Activated CD4-positive, alpha-beta T cell treated with anti-CD3 and anti-CD28 coated beads, Interleukin-2, amount 10 ng/mL, durations not matched to agents 7 days and 5 days (primary cell): Measurements from ENCODE around the gene FSTL1. TPM values are rescaled to one million over a fixed set of nuclear protein-coding genes. Genes with fewer than 3 reads are reported as not detected.
A peak's percentile ranks its signal among the peaks of the same experiment; 100 is the strongest.

Source experiments
- CTCF ChIA-PET: fragments of 350-600 bp; sonication (Branson Sonifier 250); formaldehyde crosslinking; loops from one replicate; lab custom pipeline; 2021; ENCODE audit warnings: antibody characterized with exemption; lab: Charles Lee
- POLR2A ChIA-PET: fragments of 350-600 bp; sonication (Branson Sonifier 250); formaldehyde crosslinking; loops from one replicate; lab custom pipeline; 2021; ENCODE audit warnings: antibody characterized with exemption; lab: Charles Lee
- DNase-seq: peaks from one replicate; pipeline ENCODE4 v3.0.0-alpha.2; 2020
- H3K27ac Mint-ChIP-seq: one replicate; pipeline ENCODE4 v1.8.0; 2021; ENCODE audit warnings: mild to moderate bottlenecking, moderate library complexity, mixed read lengths
- H3K27me3 Mint-ChIP-seq: one replicate; pipeline ENCODE4 v1.8.0; 2021; ENCODE audit warnings: mixed read lengths
- H3K36me3 Mint-ChIP-seq: one replicate; pipeline ENCODE4 v1.8.0; 2021; ENCODE audit warnings: low read depth, mixed read lengths
- H3K4me1 Mint-ChIP-seq: one replicate; pipeline ENCODE4 v1.8.0; 2021; ENCODE audit warnings: mixed read lengths
- H3K4me3 Mint-ChIP-seq: one replicate; pipeline ENCODE4 v1.8.0; 2021; ENCODE audit warnings: mild to moderate bottlenecking, moderate library complexity, mixed read lengths
- H3K9me3 Mint-ChIP-seq: one replicate; pipeline ENCODE4 v1.8.0; 2021; ENCODE audit warnings: mixed read lengths
- total RNA-seq, 2 experiments: library from RNA; stranded (reverse); gene quantifications; one replicate each; pipeline ENCODE4 v1.2.3, GENCODE V29; 2021

Gene FSTL1, protein sequence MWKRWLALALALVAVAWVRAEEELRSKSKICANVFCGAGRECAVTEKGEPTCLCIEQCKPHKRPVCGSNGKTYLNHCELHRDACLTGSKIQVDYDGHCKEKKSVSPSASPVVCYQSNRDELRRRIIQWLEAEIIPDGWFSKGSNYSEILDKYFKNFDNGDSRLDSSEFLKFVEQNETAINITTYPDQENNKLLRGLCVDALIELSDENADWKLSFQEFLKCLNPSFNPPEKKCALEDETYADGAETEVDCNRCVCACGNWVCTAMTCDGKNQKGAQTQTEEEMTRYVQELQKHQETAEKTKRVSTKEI
- under 1 TPM; 0.35 to 0.37 TPM for total RNA-seq

DNA sequence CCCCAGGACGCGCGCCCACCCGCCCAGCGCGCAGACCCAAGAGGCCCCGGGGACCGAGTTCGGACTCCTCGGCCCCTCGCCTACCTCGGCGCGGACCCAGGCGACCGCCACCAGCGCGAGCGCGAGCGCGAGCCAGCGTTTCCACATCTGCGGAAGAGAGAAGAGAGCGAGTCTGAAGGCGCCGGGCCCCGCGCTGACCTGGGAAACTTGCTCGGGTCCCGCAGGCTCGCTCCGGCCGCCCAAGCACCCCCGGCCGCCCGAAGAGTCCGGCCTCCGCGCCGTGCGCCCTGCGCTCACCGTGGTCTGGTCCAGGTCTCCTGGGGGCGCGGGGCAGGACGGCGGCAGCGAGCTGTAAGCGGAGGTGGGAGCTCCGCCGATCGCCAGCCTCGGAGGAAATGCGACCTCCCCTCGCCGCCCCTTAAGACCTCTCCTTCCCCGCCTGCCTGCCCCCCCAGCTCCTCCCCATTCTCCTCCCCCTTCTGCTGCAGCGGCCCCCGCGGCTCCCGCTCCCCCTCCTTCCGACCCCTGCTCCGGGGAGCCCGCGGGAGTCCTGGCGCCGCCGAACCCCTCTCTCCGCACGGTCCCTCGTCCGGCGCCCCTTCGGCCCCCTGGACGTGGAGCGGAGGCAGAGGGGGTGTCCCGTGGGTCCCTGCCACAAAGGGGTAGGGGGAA, at the start of gene FSTL1:
Gene FSTL1, minus strand, starts transcription at position 393 of the 672 bp plus-strand sequence. Its CDS starts 246 bp downstream, at position 147.
- peak; percentile 8 for DNase-seq
- Mint-ChIP-seq H3K36me3 (peaks cover 1% of the 10 kb centered on the region), H3K9me3 (peaks cover 2% of the 10 kb centered on the region), H3K4me1 (peaks cover 10% of the 10 kb centered on the region), H3K27me3 (peaks cover 60% of the 10 kb centered on the region), H3K4me3 (peak within 1 kb of the TSS; percentile 72), H3K27ac (no peak within 1 kb of the TSS)
- ChIA-PET CTCF (no interaction called here), POLR2A (no interaction called here)

DNA sequence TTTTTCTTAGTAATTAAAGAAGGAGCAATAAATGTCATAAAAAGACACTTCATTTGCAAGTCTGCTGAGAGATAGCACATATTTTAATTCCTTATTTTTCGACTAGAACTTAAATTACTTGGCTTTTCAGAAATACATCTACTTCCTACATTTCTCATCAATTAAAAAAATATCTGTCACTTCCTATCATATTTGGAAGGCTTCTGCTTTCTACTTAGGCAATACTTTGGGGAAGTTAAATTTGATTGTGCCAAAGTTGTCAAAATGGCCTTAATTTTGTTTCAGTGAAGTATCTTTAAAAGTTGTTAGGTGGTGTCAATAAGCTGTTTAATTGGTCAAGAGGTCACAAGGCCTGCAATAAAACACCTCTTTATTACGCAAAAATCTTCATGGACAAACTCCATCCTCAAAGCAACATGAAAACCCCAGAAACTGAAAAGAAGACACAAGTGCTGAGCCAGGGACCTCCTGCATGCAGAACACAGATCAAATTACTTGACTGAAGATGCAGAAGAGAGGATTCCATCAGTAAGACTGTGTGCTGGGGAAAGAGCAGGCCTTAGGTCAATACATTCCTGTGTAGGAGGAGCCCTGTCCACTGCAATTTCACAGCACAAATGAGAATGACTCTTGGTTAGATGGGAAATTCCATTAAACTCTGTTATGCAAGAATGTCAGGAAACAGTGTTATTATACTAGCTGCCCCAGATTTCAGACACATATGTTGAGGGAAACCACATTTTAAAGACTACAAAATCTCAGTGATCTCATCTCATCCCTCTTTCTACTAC, 48.0 kb upstream of the FSTL1 start:
- H3K36me3 Mint-ChIP-seq = peaks cover 2% of the 10 kb centered on the region
- no peak overlapping the region for H3K27ac Mint-ChIP-seq
- no peaks in the 10 kb centered on the region for H3K4me1 Mint-ChIP-seq
- peaks cover 9% of the 10 kb centered on the region for H3K9me3 Mint-ChIP-seq
- CTCF ChIA-PET = no interaction called here
- no peak overlapping the region for H3K4me3 Mint-ChIP-seq
- POLR2A ChIA-PET = no interaction called here
- no peak for DNase-seq
- peaks cover 7% of the 10 kb centered on the region for H3K27me3 Mint-ChIP-seq

DNA sequence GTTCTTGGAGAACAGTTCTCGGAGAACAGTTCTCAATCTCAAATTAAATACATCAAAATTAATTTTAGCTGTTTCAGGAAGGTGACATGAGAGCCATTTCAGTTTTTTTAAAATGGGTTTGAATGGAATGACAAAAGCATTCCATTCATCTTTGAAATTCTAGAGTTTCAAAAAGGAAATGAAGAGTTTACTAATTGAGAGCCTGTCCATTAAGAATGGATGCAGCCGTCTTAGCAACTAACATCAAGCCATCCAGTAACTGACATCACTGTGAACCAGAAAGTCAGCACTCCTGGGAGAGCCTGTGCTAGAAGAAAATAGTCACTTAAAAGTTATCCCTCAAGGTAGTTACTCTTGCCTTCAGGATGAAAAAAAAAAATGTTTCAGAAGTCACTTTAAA, 47.0 kb upstream of the FSTL1 start:
- Mint-ChIP-seq H3K27me3 (peaks cover 7% of the 10 kb centered on the region), H3K36me3 (peaks cover 2% of the 10 kb centered on the region), H3K9me3 (peaks cover 9% of the 10 kb centered on the region), H3K4me1 (no peaks in the 10 kb centered on the region), H3K27ac (no peak overlapping the region), H3K4me3 (no peak overlapping the region)
- CTCF ChIA-PET = no interaction called here
- DNase-seq = no peak
- POLR2A ChIA-PET = no interaction called here

DNA sequence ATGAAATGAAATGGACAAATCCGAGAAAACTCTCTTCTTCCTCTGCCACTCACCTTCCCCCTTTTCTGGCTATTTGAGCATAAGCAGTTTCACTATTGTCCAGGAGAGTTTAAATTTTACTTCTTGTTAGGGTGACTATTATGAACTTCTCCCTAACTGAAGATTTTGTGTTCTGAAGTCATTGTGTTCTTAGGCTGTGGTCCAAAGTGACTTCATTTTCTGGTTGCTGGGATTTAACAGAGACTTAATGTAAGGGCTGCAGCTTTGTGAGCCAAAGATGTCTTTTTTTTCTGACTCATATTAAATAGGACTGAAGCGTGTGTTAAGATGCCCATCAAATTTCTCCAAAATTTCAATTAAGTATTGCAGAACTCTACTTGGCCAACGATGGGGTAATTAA, 46.5 kb upstream of the FSTL1 start:
- POLR2A ChIA-PET = no interaction called here
- Mint-ChIP-seq H3K4me1 (no peaks in the 10 kb centered on the region), H3K27me3 (peaks cover 7% of the 10 kb centered on the region), H3K9me3 (peaks cover 9% of the 10 kb centered on the region), H3K27ac (no peak overlapping the region), H3K4me3 (no peak overlapping the region), H3K36me3 (peaks cover 2% of the 10 kb centered on the region)
- no peak for DNase-seq
- CTCF ChIA-PET = no interaction called here

DNA sequence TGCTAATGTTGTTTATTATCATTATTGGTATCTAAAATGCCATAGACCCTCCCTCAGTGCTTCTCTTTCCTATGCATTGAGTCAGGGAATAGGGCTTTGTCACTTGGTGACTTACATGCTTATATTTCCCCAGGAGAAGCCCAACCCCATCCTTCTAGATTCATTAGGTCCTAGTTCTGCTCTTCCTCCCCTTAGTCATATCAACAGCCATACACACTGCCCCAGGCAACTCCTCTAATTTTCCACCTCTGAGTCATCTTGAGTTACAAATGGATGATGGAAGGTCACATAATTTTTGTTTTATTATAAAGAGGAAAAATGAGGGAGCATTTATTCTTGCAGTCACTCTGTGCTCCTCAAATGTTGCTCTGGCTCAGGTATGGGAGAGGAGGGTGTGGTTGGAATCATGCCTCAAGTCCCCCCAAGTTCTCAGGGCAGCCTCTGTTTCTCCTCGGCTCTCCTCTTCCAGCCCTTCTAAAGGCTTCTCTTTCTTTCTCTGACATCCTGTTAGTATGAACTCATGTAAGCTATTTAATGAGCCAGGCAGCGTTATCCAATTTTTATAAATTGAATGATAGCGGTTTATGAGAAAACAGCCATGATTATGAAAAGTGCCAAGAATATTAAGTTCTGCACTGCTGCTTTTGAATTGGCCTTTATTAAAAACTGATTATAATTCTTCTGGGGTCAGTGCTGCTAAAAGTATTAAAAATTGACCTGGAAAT, 45.6 kb upstream of the FSTL1 start:
- POLR2A ChIA-PET = no interaction called here
- Mint-ChIP-seq H3K9me3 (peaks cover 9% of the 10 kb centered on the region), H3K36me3 (peaks cover 2% of the 10 kb centered on the region), H3K27me3 (peaks cover 8% of the 10 kb centered on the region), H3K4me1 (no peaks in the 10 kb centered on the region), H3K4me3 (no peak overlapping the region), H3K27ac (no peak overlapping the region)
- CTCF ChIA-PET = no interaction called here
- DNase-seq = no peak

DNA sequence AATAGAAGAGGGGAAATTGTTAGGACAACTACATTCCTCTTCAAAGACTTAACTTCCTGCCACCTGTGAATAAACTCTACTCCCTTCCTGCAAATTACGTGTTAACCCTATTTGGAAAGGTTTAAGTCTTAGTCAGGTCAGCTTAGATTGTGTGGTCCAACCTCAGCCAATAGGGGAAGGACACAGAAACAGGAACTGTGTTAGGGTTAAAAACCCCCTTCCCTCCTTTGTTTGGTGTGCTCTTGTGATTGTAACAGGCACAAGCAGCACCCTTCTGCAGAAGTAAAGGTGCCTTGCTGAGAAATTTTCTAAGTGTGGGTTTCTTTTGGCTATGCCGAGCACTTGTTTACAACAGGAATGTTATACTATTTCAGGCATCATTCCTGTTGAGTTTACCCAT, 45.0 kb upstream of the FSTL1 start:
- Mint-ChIP-seq H3K4me1 (no peaks in the 10 kb centered on the region), H3K4me3 (no peak overlapping the region), H3K27ac (no peak overlapping the region), H3K27me3 (peaks cover 12% of the 10 kb centered on the region), H3K36me3 (peaks cover 2% of the 10 kb centered on the region), H3K9me3 (peaks cover 9% of the 10 kb centered on the region)
- POLR2A ChIA-PET = no interaction called here
- CTCF ChIA-PET = no interaction called here
- no peak for DNase-seq

DNA sequence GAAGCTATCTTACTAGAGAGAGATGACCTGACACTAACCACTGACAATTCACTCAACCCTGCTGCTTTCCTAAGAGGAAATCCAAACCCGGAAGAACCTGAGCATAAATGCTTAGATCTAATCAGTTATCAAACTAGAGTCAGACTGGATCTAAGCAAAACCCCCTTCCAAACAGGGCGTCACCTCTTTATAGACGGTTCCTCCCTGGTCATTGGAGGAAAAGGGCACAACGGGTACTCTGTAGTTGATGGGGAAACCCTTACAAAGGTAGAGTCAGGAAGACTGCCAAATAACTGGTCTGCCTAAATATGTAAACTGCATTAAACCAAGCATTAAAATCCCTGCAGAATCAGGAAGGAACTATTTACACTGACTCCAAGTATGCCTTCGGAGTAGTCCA, 41.3 kb upstream of the FSTL1 start:
- no peak overlapping the region for H3K4me3 Mint-ChIP-seq
- H3K27ac Mint-ChIP-seq = no peak overlapping the region
- POLR2A ChIA-PET = no interaction called here
- no peaks in the 10 kb centered on the region for H3K4me1 Mint-ChIP-seq
- H3K36me3 Mint-ChIP-seq = no peaks in the 10 kb centered on the region
- CTCF ChIA-PET = no interaction called here
- DNase-seq = no peak
- H3K9me3 Mint-ChIP-seq = peaks cover 9% of the 10 kb centered on the region
- peaks cover 8% of the 10 kb centered on the region for H3K27me3 Mint-ChIP-seq

DNA sequence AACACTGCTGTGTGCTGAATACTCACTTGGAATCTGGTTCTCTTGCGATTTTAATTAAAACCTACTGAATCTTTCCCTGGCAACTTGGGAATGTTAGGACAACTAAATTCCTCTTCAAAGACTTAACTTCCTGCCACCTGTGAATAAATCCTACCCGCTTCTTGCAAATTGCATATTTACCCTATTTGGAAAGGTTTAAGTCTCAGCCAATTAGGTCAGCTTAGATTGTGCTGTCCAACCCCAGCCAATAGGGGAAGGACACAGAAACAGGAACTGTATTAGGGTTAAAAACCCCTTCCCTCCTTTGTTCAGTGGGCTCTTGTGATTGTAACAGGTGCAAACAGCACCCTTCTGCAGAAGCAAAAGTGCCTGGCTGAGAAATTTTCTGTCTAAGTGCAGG, 38.6 kb upstream of the FSTL1 start:
- Mint-ChIP-seq H3K4me1 (no peaks in the 10 kb centered on the region), H3K9me3 (peaks cover 6% of the 10 kb centered on the region), H3K27me3 (peaks cover 12% of the 10 kb centered on the region), H3K27ac (no peak overlapping the region), H3K36me3 (no peaks in the 10 kb centered on the region), H3K4me3 (no peak overlapping the region)
- CTCF ChIA-PET = no interaction called here
- no peak for DNase-seq
- POLR2A ChIA-PET = no interaction called here

DNA sequence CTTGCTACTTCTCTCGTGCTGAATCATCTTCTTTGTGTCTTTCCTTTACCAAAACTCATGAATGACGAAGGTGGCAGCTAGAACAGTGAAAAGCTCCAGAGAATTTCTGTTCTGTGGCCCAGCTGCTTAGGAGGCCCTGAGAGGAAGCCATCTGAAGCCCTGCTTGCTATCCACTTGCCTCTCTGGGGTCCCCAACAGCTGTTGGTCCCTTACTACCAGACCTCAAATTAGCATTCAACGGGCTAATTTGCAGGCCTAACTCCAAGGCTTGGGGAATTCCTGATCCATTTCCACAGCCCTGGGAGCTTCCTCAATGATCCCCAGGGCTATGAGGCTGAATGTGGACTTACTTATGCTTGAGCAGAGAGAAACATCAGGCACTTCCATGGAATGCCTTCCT, 37.5 kb upstream of the FSTL1 start:
- ChIA-PET POLR2A (no interaction called here), CTCF (no interaction called here)
- no peaks in the 10 kb centered on the region for H3K9me3 Mint-ChIP-seq
- no peak overlapping the region for H3K4me3 Mint-ChIP-seq
- H3K27me3 Mint-ChIP-seq = peaks cover 14% of the 10 kb centered on the region
- H3K36me3 Mint-ChIP-seq = no peaks in the 10 kb centered on the region
- DNase-seq = no peak
- no peaks in the 10 kb centered on the region for H3K4me1 Mint-ChIP-seq
- H3K27ac Mint-ChIP-seq = no peak overlapping the region

DNA sequence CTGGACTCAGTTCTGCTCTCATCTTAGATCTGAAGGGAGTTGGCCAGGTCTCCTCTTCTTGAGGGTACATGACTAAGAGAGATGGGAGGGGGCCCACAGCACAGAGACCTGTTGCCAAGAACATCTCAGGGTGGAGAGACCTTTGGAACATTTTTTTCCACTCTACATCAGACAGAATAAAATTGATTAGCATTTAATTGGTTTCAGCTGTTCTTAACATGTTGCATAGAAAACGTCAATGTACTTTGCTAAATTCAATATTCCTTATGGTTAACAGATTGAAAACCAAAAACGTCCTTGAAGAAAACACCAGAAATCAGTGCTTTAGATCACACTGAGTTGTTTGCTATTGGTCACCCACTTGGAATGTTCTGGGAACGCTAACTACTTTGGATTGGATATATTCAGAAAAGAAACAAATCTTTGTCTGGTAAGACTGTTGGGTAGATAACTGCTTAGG, 36.4 kb upstream of the FSTL1 start:
- Mint-ChIP-seq H3K4me1 (no peaks in the 10 kb centered on the region), H3K36me3 (no peaks in the 10 kb centered on the region), H3K27ac (no peak overlapping the region), H3K4me3 (no peak overlapping the region), H3K9me3 (no peaks in the 10 kb centered on the region), H3K27me3 (peaks cover 14% of the 10 kb centered on the region)
- no peak for DNase-seq
- CTCF ChIA-PET = no interaction called here
- POLR2A ChIA-PET = no interaction called here

DNA sequence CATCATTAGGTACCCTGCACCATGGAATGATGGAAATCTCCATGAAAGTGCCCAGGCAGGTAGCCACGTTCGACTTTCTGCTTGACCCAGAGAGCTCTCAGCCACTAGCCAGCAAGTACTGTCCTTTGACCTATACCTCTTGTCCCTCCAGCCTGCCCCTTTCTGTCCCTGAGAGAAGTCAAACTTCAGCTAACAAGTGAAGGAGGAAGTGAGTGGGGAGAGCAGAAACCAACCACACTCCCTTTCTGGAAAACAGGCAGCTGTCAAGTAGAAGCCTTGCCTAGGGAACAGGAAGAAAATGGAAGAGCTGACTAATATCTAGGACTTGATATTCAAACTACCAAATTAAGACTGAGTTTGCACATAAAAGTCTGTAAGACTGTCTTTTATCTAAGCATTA, 30.3 kb upstream of the FSTL1 start:
- DNase-seq = no peak
- Mint-ChIP-seq H3K9me3 (no peaks in the 10 kb centered on the region), H3K4me1 (no peaks in the 10 kb centered on the region), H3K36me3 (no peaks in the 10 kb centered on the region), H3K27me3 (peaks cover 4% of the 10 kb centered on the region), H3K4me3 (no peak overlapping the region), H3K27ac (no peak overlapping the region)
- ChIA-PET CTCF (no interaction called here), POLR2A (no interaction called here)

DNA sequence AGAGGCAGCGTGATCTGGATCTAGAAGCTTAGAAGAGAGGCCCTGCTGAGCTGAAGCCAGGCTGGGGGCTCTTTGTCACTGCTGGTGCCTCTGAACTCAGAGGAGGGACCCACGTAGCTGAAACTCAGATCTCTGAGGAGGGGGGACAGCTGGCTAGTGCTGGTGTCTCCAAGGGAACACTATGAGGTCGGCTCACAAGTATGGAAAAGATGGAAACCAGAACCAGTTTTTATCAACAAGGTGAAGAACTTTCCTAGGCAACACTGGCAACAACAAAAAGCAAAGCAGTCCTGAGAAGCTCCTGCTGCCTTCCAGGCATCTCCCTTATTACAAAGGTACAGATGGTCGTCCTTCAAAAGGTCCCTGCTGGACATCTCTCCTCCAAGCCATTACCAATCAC, 27.0 kb upstream of the FSTL1 start:
- no peaks in the 10 kb centered on the region for H3K4me1 Mint-ChIP-seq
- no peaks in the 10 kb centered on the region for H3K36me3 Mint-ChIP-seq
- no peak overlapping the region for H3K4me3 Mint-ChIP-seq
- ChIA-PET POLR2A (no interaction called here), CTCF (no interaction called here)
- no peak overlapping the region for H3K27ac Mint-ChIP-seq
- H3K9me3 Mint-ChIP-seq = no peaks in the 10 kb centered on the region
- H3K27me3 Mint-ChIP-seq = peaks cover 2% of the 10 kb centered on the region
- DNase-seq = no peak
